Activated CD8-positive, alpha-beta memory T cell treated with anti-CD3 and anti-CD28 coated beads, Interleukin-2, amount 50 U/mL, for 24 hours (primary cell): Measurements from ENCODE around the gene PDE1C.
"Not testable (repeated sequence)": the region's sequence is repeated elsewhere in the genome, so short reads cannot be mapped to it uniquely, and the experiment has no call there.

Experiments used
- DNase-seq: peaks from one replicate; pipeline ENCODE4 v3.0.0-alpha.2; 2020; ENCODE audit errors: extremely low read depth

Gene PDE1C

GRCh38 chr7:31850066-31850465 is 220.1 kb downstream of the PDE1C start:
- DNase-seq = no peak

GRCh38 chr7:31835471-31835870 is 234.7 kb downstream of the PDE1C start:
- DNase-seq = no peak

DNA sequence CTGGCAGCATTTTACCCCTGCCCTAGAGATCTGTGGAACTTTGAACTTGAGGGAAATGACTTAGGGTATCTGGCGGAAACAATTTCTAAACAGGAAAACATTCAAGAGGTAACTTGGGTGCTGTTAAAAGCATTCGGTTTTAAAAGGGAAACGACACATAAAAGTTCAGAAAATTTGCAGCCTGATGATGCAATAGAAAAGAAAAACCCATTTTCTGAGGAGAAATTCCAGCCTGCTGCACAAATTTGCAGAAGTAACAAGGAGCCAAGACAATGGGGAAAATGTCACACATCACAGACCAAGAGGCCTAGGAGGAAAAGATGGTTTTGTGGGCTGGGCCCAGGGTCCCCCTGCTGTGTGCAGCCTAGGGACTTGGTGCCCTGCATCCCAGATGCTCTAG is 236.6 kb downstream of the PDE1C start:
- not testable (repeated sequence) for DNase-seq

DNA sequence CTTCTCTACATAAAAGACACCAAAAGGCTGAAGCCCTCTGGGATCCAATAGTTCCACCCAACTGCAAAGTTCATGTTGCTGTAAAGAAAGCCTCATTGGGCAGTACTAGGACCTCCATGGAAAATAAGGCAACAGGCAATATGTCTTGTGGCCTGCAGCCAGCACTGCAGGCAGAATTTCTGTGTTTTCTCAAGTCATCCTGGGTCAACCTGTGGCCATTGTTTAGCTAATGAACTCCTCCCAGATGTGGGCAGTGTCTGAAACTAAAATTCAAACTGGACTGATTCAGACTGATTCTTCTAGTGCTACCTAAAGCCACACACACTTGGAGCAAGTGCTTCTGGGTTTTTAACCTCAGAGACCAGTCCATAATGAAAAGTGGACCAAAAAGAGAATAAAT is 241.7 kb downstream of the PDE1C start:
- no peak for DNase-seq

- no peak for DNase-seq
Measured at GRCh38 chr7:31825576-31825975, 244.6 kb downstream of the PDE1C start.

DNA sequence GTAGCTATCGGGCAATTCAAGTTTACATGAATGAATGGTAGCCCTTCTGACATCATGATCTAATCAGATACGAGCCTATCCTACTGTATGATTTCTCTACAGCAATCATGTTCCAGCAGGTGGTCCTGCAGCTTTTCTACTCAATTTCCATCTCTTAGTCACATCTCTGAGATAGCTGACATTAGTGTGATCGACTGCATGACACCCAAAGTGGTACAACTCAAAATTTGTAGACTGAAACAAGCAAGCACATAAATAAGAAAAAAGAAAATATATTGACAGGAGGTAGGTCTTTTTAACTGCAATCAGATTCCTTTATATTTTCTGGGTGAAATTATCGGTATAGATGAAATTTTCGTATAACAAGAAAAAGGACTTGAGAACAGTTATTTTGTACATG is 251.2 kb downstream of the PDE1C start:
- no peak for DNase-seq

- no peak for DNase-seq
Measured at GRCh38 chr7:31816810-31817209, 253.4 kb downstream of the PDE1C start.

DNA sequence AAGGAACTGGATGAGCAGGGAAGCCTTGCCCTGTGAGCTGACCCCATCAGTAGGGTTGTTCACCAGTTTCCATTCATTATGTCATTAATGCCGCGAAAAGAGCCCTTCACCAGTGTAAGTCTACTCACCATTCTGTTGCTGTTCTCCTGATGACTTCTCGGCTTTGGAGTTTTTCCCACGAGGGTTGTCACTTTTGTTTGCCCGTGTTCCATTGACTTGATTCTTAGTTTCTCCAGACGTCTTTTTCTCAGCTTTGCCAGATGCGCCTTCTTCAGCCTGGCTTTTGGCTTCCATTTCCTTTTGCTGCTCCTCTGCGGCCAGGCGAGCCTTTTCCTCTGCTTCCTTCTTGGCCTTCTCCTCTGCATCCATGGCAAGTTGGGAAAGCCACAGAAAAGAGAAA is 254.4 kb downstream of the PDE1C start:
- DNase-seq = no peak

DNA sequence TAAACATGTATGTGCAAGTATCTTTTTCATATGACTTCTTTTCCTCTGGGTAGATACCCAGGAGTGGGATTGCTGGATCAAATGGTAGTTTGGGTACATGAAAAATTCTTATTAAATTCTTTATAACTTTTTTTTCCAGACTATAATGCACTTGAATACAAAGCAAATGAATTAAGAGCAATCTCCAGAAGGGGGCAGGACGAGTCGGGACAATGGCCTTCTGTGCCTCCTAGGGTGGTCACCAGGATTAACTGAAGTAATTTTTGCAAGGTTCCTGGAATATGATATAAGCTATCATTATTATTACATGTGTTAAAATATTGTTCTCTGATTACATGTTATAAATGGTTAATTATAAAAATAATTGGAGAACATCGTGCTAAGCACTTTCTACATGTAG is 256.0 kb downstream of the PDE1C start:
- DNase-seq = no peak

- no peak for DNase-seq
Measured at GRCh38 chr7:31811650-31812461, 258.4 kb downstream of the PDE1C start.

- no peak for DNase-seq
Measured at GRCh38 chr7:31805209-31805818, 264.9 kb downstream of the PDE1C start.

DNA sequence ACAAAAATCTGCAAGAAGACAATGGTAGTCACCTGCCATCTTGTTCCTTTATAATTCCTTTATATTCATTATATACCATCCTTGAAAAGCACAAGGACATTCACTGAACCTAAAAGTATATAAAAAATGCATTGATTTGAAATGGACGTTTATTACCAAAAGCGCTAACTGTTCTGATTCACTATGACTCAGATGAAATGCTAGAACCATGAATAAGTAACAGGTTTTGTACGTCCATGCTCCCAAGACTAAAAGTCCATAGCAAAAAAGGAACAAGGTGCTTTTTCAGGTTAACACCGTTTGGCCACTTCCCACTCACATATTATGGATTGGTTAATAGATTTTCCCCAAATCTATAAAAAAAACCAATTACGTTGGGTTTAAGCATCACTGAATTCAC is 273.8 kb downstream of the PDE1C start:
- no peak for DNase-seq

- no peak for DNase-seq
Measured at GRCh38 chr7:31794851-31795344, 275.3 kb downstream of the PDE1C start.

- no peak for DNase-seq
Measured at GRCh38 chr7:31791881-31792280, 278.3 kb downstream of the PDE1C start.

DNA sequence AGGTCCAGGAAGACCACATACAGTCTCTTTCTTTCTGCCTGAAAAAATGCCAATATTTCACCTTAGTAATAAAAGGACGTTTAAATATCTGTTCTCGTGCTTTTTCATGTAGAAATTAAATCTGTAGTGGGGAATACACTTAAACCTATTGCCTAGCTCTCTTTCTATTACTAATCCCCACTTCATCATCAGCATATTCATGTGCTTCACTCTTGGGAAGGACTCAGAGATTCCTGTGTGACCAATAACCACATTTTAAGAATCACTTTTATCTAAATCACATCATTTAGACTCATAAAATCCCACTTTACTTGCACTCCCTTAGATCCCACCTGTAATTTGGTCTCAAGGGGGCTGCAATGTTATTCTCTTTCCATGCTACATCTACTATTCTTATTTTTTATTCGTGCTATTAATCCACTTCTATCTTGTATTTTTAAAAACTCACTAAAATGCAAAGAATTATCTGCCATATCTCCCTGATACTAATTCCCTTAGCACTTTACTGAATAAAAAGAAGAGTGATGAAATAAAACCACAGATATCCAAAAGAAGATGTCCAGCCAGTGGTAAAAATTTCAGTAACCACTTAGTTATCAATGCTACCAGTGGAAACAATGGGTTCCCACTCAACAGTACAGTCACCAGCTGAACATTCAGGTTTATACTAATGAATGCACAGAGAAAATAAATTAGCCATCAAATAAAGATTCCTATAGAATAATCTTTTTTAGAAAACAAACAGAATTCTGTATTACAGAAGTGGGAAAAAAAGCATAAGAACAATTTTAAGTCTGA is 281.1 kb downstream of the PDE1C start:
- DNase-seq = no peak

DNA sequence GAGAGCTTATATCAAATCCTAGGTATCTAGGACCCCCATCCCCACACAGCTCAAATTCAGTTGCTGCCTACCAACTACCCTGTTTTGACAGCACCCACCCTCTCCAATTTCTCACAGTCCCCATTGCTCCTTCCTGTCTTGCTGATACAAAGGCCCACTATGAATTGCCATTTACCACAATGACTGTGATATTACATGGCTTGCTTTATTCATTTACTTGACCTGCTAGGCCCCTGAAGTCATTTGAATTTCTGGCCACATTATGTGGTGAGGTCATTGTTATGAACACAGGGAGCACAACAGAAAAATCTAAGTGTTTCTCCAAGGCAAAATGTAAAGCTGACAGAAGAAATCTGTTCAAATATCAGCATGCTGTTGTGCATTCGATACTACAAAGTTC is 281.8 kb downstream of the PDE1C start:
- no peak for DNase-seq

- no peak for DNase-seq
Measured at GRCh38 chr7:31786326-31786725, 283.9 kb downstream of the PDE1C start.

DNA sequence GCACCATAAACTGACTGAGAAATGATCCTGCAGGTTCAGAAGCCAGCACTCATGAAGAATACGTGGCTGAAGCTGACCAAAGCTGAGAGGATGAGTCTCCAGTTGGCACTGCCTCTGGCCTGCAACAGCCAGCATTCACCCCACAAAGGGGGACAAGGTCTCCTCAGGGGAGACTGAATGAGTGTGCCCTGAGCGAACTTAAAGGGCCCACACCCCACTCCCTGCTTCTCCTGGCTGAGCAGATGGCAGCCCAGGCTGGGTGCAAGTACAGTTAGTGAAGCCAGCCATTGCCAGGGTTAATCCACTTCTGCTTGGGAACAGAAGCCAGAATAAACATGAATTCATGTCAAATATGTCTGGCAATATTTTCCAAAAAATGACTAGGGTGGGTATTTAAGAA is 285.1 kb downstream of the PDE1C start:
- DNase-seq = no peak

DNA sequence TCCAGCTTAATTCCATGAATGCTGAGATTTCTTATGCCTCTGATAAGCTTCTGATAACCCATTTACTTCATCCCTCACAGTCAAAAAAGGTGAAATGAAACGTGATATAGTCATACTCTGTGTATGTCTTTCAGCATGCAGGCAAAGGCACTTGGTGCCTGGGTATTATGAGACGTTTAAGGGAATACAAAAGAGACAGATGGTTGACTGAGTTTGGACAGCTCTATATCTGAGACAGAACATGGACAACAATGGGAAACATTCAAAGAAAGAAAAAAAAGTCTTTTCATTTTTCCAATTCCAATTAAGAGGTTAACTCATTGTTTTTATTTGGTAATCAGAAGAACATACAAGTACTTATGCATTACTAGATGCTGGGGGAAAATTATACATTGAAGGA is 287.0 kb downstream of the PDE1C start:
- DNase-seq = no peak

- no peak for DNase-seq
Measured at GRCh38 chr7:31782411-31782991, 287.7 kb downstream of the PDE1C start.

GRCh38 chr7:31778296-31778695 is 291.9 kb downstream of the PDE1C start:
- no peak for DNase-seq

DNA sequence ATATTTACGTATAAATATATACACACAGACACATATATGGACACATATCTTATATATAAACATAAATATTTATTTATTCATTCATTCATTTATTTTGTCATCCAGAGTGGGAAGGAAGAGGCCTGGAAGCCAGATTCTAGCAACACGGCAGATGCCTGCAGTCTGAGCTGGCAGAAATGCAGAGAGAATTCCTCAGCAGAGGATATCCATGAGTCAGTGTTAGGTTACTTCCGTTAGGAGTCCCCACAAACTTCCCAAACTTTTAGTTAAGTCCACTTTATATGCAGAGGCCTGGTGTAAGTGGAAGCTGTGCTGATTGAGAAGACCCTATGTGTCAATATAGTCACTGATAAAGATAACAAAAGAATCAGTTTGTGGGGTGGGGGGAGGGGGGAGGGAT is 293.6 kb downstream of the PDE1C start:
- DNase-seq = no peak
